Loucy (cell line): Measurements from ENCODE around the gene MYH15.

Experiments
- H2AFZ ChIP-seq: fragments of 200-600 bp; sonication (generic); 2 replicates; pipeline ENCODE4 v1.6.0; 2016; ENCODE audit warnings: antibody characterized with exemption, mild to moderate bottlenecking, low read length, moderate library complexity
- H3F3A ChIP-seq: fragments of 200-600 bp; 2 replicates; pipeline ENCODE4 v1.6.0; 2016; ENCODE audit warnings: antibody characterized with exemption, low read depth, mild to moderate bottlenecking
- H3K27me3 ChIP-seq: fragments of 200-600 bp; sonication (generic); 2 replicates; pipeline ENCODE4 v1.6.1; 2014; ENCODE audit warnings: low read length, mild to moderate bottlenecking; ENCODE audit not compliant: insufficient read depth, poor library complexity, severe bottlenecking
- H3K36me3 ChIP-seq: fragments of 200-600 bp; sonication (generic); 2 replicates; pipeline ENCODE4 v1.6.1; 2016; ENCODE audit warnings: low read length; ENCODE audit not compliant: insufficient read depth
- H3K4me1 ChIP-seq: fragments of 200-600 bp; sonication (generic); 2 replicates; pipeline ENCODE4 v1.5.1; 2014; ENCODE audit warnings: low read length, mild to moderate bottlenecking; ENCODE audit not compliant: insufficient read depth, poor library complexity, severe bottlenecking
- H3K4me2 ChIP-seq: fragments of 200-600 bp; sonication (generic); 2 replicates; pipeline ENCODE4 v1.6.0; 2014; ENCODE audit warnings: antibody characterized with exemption, low read length, low read depth, mild to moderate bottlenecking; ENCODE audit not compliant: poor library complexity, severe bottlenecking
- H3K4me3 ChIP-seq: fragments of 200-600 bp; sonication (generic); 2 replicates; pipeline ENCODE4 v1.5.1; 2014; ENCODE audit warnings: low read length, mild to moderate bottlenecking, mixed read lengths; ENCODE audit not compliant: poor library complexity, severe bottlenecking
- H3K79me2 ChIP-seq: fragments of 200-600 bp; sonication (generic); 2 replicates; pipeline ENCODE4 v1.6.1; 2014; ENCODE audit warnings: low read length; ENCODE audit not compliant: insufficient read depth
- H3K9ac ChIP-seq: fragments of 200-600 bp; sonication (generic); 2 replicates; pipeline ENCODE4 v1.6.0; 2014; ENCODE audit warnings: mild to moderate bottlenecking, low read depth, low read length, moderate library complexity; ENCODE audit not compliant: poor library complexity, severe bottlenecking
- H3K9me2 ChIP-seq: fragments of 200-600 bp; sonication (generic); replicated peaks from 2 replicates; pipeline ENCODE4 v1.6.1; 2016; ENCODE audit warnings: low read depth, low read length, mixed read lengths
- H3K9me3 ChIP-seq: fragments of 200-600 bp; sonication (generic); 2 replicates; pipeline ENCODE4 v1.6.1; 2014; ENCODE audit warnings: mild to moderate bottlenecking, antibody characterized with exemption, low read length, low read depth; ENCODE audit not compliant: insufficient read depth
- H4K20me1 ChIP-seq: fragments of 200-600 bp; sonication (generic); 2 replicates; pipeline ENCODE4 v1.6.0; 2014; ENCODE audit warnings: antibody characterized with exemption, low read length, mild to moderate bottlenecking; ENCODE audit not compliant: insufficient read depth, poor library complexity, severe bottlenecking
- EZH2phosphoT487 ChIP-seq: fragments of 200-600 bp; IDR thresholded peaks from 2 replicates; pipeline ENCODE4 v1.6.1; 2018; ENCODE audit warnings: antibody characterized with exemption, mild to moderate bottlenecking, moderate library complexity, borderline replicate concordance
- TF ChIP-seq, protein P1 (sequence below): fragments of 200-600 bp; sonication (generic); conservative IDR thresholded peaks from 2 replicates; pipeline ENCODE4 v1.5.1; 2014; ENCODE audit warnings: mild to moderate bottlenecking, antibody characterized with exemption, low read length

Gene MYH15

DNA sequence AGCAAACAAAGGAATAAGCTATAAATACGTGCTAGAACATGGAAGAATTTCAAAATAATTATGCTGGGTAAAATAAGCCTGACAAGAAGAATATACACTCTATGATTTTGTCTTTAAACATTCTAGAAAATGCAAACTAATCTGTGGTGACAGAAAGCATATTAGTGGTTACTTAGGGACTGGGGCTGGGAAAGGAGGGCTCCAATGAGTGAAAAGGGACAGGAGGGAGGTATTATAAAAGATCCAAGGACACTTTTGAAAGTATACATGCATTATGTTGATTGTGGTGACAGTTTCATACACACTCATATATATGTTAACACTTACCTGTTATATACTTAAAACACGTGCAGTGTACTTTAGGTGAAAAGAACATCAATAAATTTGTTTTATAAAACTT is 23.0 kb downstream of the MYH15 start:
- Histone ChIP-seq H3K9me2 (no peaks in the 10 kb centered on the region), H4K20me1 (no peaks in the 10 kb centered on the region)

DNA sequence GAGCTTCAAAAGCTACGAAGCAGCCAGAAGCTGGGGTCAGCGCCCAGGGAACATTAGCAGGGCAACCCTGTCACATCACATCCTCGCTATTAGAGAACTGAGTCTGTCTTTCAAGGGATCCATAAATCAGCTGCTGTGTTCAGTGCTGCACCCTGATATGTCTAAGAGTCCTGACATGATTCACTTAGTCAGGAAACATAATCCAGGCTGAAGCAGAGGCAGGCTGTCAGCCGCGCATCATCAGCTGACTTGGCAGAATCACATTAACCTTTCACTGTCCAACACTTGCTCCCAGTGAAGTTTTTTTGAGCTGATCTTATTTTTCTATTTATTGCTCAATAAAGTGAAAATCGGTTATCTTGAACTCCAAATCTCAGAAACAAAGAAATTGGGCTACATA is 23.5 kb downstream of the MYH15 start:
- Histone ChIP-seq H3K9me2 (no peaks in the 10 kb centered on the region), H3K9ac (no peak overlapping the region), H3K9me3 (no peaks in the 10 kb centered on the region), H3K27me3 (no peaks in the 10 kb centered on the region), H3K4me2 (no peak overlapping the region), H3K4me1 (no peaks in the 10 kb centered on the region), H3K4me3 (no peak overlapping the region), H3K79me2 (no peaks in the 10 kb centered on the region), H3F3A (no peaks in the 10 kb centered on the region), H4K20me1 (no peaks in the 10 kb centered on the region), H3K36me3 (no peaks in the 10 kb centered on the region), H2AFZ (no peak overlapping the region)
- TF ChIP-seq, protein P1, sequence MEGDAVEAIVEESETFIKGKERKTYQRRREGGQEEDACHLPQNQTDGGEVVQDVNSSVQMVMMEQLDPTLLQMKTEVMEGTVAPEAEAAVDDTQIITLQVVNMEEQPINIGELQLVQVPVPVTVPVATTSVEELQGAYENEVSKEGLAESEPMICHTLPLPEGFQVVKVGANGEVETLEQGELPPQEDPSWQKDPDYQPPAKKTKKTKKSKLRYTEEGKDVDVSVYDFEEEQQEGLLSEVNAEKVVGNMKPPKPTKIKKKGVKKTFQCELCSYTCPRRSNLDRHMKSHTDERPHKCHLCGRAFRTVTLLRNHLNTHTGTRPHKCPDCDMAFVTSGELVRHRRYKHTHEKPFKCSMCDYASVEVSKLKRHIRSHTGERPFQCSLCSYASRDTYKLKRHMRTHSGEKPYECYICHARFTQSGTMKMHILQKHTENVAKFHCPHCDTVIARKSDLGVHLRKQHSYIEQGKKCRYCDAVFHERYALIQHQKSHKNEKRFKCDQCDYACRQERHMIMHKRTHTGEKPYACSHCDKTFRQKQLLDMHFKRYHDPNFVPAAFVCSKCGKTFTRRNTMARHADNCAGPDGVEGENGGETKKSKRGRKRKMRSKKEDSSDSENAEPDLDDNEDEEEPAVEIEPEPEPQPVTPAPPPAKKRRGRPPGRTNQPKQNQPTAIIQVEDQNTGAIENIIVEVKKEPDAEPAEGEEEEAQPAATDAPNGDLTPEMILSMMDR, result no peak
- TF ChIP-seq EZH2phosphoT487, result no peak

More for the DNA sequence above, 23.0 kb downstream of the MYH15 start:
- Histone ChIP-seq H3K4me2 (no peak overlapping the region), H2AFZ (no peak overlapping the region), H3K27me3 (no peaks in the 10 kb centered on the region), H3K4me3 (no peak overlapping the region), H3K79me2 (no peaks in the 10 kb centered on the region), H3F3A (no peaks in the 10 kb centered on the region), H3K9me3 (no peaks in the 10 kb centered on the region), H3K4me1 (no peaks in the 10 kb centered on the region), H3K36me3 (no peaks in the 10 kb centered on the region), H3K9ac (no peak overlapping the region)
- TF ChIP-seq, protein P1, result no peak
- TF ChIP-seq EZH2phosphoT487, result no peak

DNA sequence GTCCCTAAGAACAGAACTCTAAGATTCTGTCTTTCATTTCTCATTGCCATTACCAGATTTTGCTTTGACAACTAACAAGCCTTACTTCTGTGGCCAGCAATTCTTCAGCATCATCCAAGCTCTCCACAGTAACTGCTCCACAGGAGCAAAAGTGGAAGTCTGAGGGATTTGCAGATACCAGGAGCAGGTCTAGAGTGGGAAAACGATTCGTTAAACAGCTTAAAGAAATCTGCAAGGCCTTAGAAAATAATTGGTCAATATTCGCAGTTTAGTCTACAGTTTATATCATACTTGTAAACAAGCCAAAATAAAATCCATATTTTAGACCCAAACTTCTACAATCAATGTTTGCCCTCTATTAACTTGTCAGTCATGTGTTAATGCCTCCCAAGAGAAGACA is 24.1 kb downstream of the MYH15 start:
- H2AFZ ChIP-seq, result no peak overlapping the region
- H3K4me2 ChIP-seq, result no peak overlapping the region
- H3F3A ChIP-seq, result no peaks in the 10 kb centered on the region
- H4K20me1 ChIP-seq, result no peaks in the 10 kb centered on the region
- no peaks in the 10 kb centered on the region for H3K9me3 ChIP-seq
- no peaks in the 10 kb centered on the region for H3K79me2 ChIP-seq
- H3K36me3 ChIP-seq, result no peaks in the 10 kb centered on the region
- no peak overlapping the region for H3K9ac ChIP-seq
- no peak overlapping the region for H3K4me3 ChIP-seq
- H3K27me3 ChIP-seq, result no peaks in the 10 kb centered on the region
- no peaks in the 10 kb centered on the region for H3K4me1 ChIP-seq
- TF ChIP-seq EZH2phosphoT487, result no peak
- TF ChIP-seq, protein P1, result no peak
- no peaks in the 10 kb centered on the region for H3K9me2 ChIP-seq
